WTC11 (cell line): Measurements from ENCODE around the gene STX8. TPM values are rescaled to one million over a fixed set of nuclear protein-coding genes. Genes with fewer than 3 reads are reported as not detected.

ENCODE experiments used
- ATAC-seq: fragments of 200-7000 bp; cut with Tn5 transposase; 2 replicates; pipeline ENCODE4 v1.10.0; 2021; ENCODE audit warnings: mild to moderate bottlenecking, moderate library complexity
- CTCF ChIA-PET: fragments of 300-600 bp; sonication (Branson Sonifier 250); formaldehyde crosslinking; loops from one replicate; lab custom pipeline; 2021; ENCODE audit warnings: antibody characterized with exemption; lab: Charles Lee
- POLR2A ChIA-PET: fragments of 350-600 bp; sonication (Branson Sonifier 250); formaldehyde crosslinking; loops from one replicate; lab custom pipeline; 2021; ENCODE audit warnings: antibody characterized with exemption; lab: Charles Lee
- DNase-seq: peaks from one replicate; pipeline ENCODE4 v3.0.0; 2021; ENCODE audit warnings: low spot score
- H3K27ac Mint-ChIP-seq: 2 replicates; pipeline ENCODE4 v1.8.0; 2021; ENCODE audit warnings: mixed read lengths
- H3K27me3 Mint-ChIP-seq: 2 replicates; pipeline ENCODE4 v1.8.0; 2021; ENCODE audit warnings: low read depth, mild to moderate bottlenecking, moderate library complexity, mixed read lengths
- H3K36me3 Mint-ChIP-seq: 2 replicates; pipeline ENCODE4 v1.8.0; 2021; ENCODE audit warnings: mixed read lengths
- H3K4me1 Mint-ChIP-seq: 2 replicates; pipeline ENCODE4 v1.8.0; 2022; ENCODE audit warnings: mixed read lengths
- H3K4me3 Mint-ChIP-seq: 2 replicates; pipeline ENCODE4 v1.8.0; 2021; ENCODE audit warnings: mild to moderate bottlenecking, moderate library complexity, mixed read lengths
- H3K9me3 Mint-ChIP-seq: 2 replicates; pipeline ENCODE4 v1.8.0; 2021; ENCODE audit warnings: mixed read lengths
- ATF3 ChIP-seq: sonication (generic); formaldehyde crosslinking; conservative IDR thresholded peaks from 2 replicates; pipeline ENCODE4 v1.8.1; 2022; ENCODE audit warnings: mild to moderate bottlenecking, missing genetic modification reagents
- CDX4 ChIP-seq: fragments of 250-450 bp; sonication (Bioruptor Pico); IDR thresholded peaks from 2 replicates; pipeline ENCODE4 v1.9.0; 2021; ENCODE audit warnings: moderate library complexity, mild to moderate bottlenecking, inconsistent platforms, borderline replicate concordance
- EMX1 ChIP-seq: fragments of 250-450 bp; sonication (Bioruptor Pico); IDR thresholded peaks from 2 replicates; pipeline ENCODE4 v1.8.0; 2021; ENCODE audit warnings: mild to moderate bottlenecking
- FOXK1 ChIP-seq: sonication (generic); formaldehyde crosslinking; IDR thresholded peaks from 2 replicates; pipeline ENCODE4 v1.8.0; 2022; ENCODE audit warnings: mild to moderate bottlenecking, moderate library complexity, missing genetic modification reagents
- FOXP4 ChIP-seq: sonication (generic); formaldehyde crosslinking; IDR thresholded peaks from 2 replicates; pipeline ENCODE4 v1.8.0; 2022; ENCODE audit warnings: mild to moderate bottlenecking, missing genetic modification reagents
- HMGXB4 ChIP-seq: sonication (generic); formaldehyde crosslinking; IDR thresholded peaks from 2 replicates; pipeline ENCODE4 v1.8.1; 2023; ENCODE audit warnings: mild to moderate bottlenecking, moderate library complexity, missing genetic modification reagents
- JUN ChIP-seq: sonication (generic); formaldehyde crosslinking; IDR thresholded peaks from 2 replicates; pipeline ENCODE4 v1.8.0; 2023; ENCODE audit warnings: mild to moderate bottlenecking, missing genetic modification reagents
- NFATC4 ChIP-seq: fragments of 250-450 bp; sonication (Bioruptor Pico); IDR thresholded peaks from 2 replicates; pipeline ENCODE4 v1.9.0; 2021; ENCODE audit warnings: mild to moderate bottlenecking
- PRRX2 ChIP-seq: fragments of 250-450 bp; sonication (Bioruptor Pico); IDR thresholded peaks from 2 replicates; pipeline ENCODE4 v1.8.0; 2021; ENCODE audit warnings: mild to moderate bottlenecking
- STAT6 ChIP-seq: sonication (generic); formaldehyde crosslinking; conservative IDR thresholded peaks from 2 replicates; pipeline ENCODE4 v1.8.1; 2023; ENCODE audit warnings: mild to moderate bottlenecking, low read depth, missing genetic modification reagents, moderate library complexity
- TCF7 ChIP-seq: sonication (generic); formaldehyde crosslinking; IDR thresholded peaks from 2 replicates; pipeline ENCODE4 v1.8.0; 2022; ENCODE audit warnings: mild to moderate bottlenecking, low read depth, missing genetic modification reagents, moderate library complexity
- ZBTB21 ChIP-seq: sonication (generic); formaldehyde crosslinking; IDR thresholded peaks from 2 replicates; pipeline ENCODE4 v1.8.1; 2023; ENCODE audit warnings: mild to moderate bottlenecking, missing genetic modification reagents, borderline replicate concordance
- ZBTB43 ChIP-seq: sonication (generic); formaldehyde crosslinking; IDR thresholded peaks from 2 replicates; pipeline ENCODE4 v1.8.1; 2023; ENCODE audit warnings: mild to moderate bottlenecking, missing genetic modification reagents
- ZNF121 ChIP-seq: sonication (generic); formaldehyde crosslinking; IDR thresholded peaks from 2 replicates; pipeline ENCODE4 v1.8.0; 2023; ENCODE audit warnings: missing genetic modification reagents
- ZNF232 ChIP-seq: sonication (generic); formaldehyde crosslinking; IDR thresholded peaks from 2 replicates; pipeline ENCODE4 v1.8.0; 2022; ENCODE audit warnings: mild to moderate bottlenecking, missing genetic modification reagents
- ZNF263 ChIP-seq: sonication (generic); formaldehyde crosslinking; IDR thresholded peaks from 2 replicates; pipeline ENCODE4 v1.8.1; 2022; ENCODE audit warnings: low read depth, mild to moderate bottlenecking, moderate library complexity, missing genetic modification reagents
- ZNF423 ChIP-seq: fragments of 250-450 bp; sonication (Bioruptor Pico); IDR thresholded peaks from 2 replicates; pipeline ENCODE4 v2.1.2; 2022; ENCODE audit warnings: mild to moderate bottlenecking, moderate library complexity
- total RNA-seq: library from RNA; stranded (reverse); gene quantifications from 3 replicates; pipeline ENCODE4 v1.2.3, GENCODE V29; 2021

STX8 gene
- total RNA-seq, 1 experiment from 2014 or later: 39.9 TPM

- TF ChIP-seq CDX4 (CRISPR knock-in tag) (no peak), ZNF121 (CRISPR knock-in tag) (no peak), NFATC4 (CRISPR knock-in tag) (no peak), JUN (CRISPR knock-in tag) (no peak), PRRX2 (no peak), HMGXB4 (CRISPR knock-in tag) (no peak), EMX1 (no peak)
These were observed 238.8 kb downstream of the STX8 start (continued) for GRCh38 chr17:9336817-9337216.

- Mint-ChIP-seq H3K9me3 (peaks cover 24% of the 10 kb centered on the region), H3K27me3 (no peaks in the 10 kb centered on the region), H3K4me1 (peaks cover 48% of the 10 kb centered on the region), H3K27ac (no peak overlapping the region), H3K36me3 (peaks cover 21% of the 10 kb centered on the region), H3K4me3 (no peak overlapping the region)
- TF ChIP-seq STAT6 (CRISPR knock-in tag): no peak
- no peak for TF ChIP-seq FOXP4
- no peak for TF ChIP-seq ZNF423
- no peak for TF ChIP-seq ATF3 (CRISPR knock-in tag)
- no peak for TF ChIP-seq FOXK1
- TF ChIP-seq ZBTB21: no peak
- no peak for TF ChIP-seq ZNF232
- TF ChIP-seq ZNF263 (CRISPR knock-in tag): no peak
- TF ChIP-seq TCF7 (CRISPR knock-in tag): no peak
- TF ChIP-seq ZBTB43 (CRISPR knock-in tag): no peak
- ChIA-PET POLR2A (no interaction called here), CTCF (interaction anchor here (0.6 kb wide), 1 partner anchor 163 kb away, joined by 3 read pairs; no protein-coding TSS in a partner anchor)
- ATAC-seq (no peak), DNase-seq (no peak)
These were observed 240.8 kb downstream of the STX8 start for GRCh38 chr17:9334536-9335446.
